Mesenteric fat pad (tissue), 1 donor: ENCODE measurements around the gene ANKH. TPM values are rescaled to one million over a fixed set of nuclear protein-coding genes. Genes with fewer than 3 reads are reported as not detected.

ENCODE experiments used
- DNase-seq: peaks from one replicate; pipeline ENCODE4 v3.0.0-alpha.2; 2020; ENCODE audit warnings: low spot score
- microRNA-seq: library from miRNA; unstranded; fragments of <30 nt; microRNA quantifications from one replicate; pipeline ENCODE4 v1.2.0, GENCODE V29; 2020; ENCODE audit warnings: borderline number of aligned reads
- total RNA-seq: library from RNA; stranded (reverse); fragmentation: NEBNext Ultra II Directional; extraction: Animal tissue kit (Norgen Biotek cat#: 25700); gene quantifications from one replicate; pipeline ENCODE4 v1.2.1, GENCODE V29; 2021
- donor health status: DM: yes; HTN: yes; CAD: no.

Gene ANKH
- total RNA-seq, 1 donor from 2014 or later: 78.1 TPM

DNA sequence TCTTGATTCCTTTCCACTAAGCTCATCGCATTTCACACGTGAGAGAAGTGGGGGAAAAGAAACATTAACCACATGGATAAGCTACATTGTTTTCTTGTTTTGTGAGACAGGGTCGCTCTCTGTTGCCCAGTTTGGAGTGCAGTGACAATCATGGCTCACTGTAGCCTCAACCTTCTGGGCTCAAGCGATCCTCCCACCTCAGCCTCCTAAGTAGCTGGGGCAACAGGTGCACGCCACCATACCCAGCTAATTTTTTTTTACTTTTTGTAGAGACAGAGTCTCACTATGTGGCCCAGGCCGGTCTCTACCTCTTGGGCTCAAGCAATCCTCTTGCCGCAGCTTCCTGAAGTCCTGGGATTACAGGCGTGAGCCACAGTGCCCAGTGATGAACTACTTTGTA is 204.3 kb downstream of the ANKH start:
- DNase-seq: no peak

DNA sequence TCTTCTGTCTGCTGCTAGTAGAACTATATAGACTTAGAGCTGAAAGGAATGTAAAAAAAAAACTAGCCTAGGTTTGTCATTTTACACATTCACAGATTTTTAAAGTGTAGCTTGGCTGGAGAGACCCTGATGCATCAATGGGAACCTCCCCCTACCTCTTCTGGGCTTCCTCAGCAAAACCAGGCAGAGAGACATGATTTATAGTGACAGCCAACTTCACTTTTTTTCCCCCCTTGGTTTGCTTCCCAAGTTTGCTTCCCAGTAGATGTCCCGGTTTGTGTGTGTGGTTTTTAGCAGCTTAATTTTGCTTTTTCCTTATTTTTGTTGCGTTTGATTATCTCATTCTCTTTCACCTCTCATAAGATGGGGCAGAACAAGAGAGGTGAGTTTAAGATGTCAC is 205.2 kb downstream of the ANKH start:
- DNase-seq: no peak

DNA sequence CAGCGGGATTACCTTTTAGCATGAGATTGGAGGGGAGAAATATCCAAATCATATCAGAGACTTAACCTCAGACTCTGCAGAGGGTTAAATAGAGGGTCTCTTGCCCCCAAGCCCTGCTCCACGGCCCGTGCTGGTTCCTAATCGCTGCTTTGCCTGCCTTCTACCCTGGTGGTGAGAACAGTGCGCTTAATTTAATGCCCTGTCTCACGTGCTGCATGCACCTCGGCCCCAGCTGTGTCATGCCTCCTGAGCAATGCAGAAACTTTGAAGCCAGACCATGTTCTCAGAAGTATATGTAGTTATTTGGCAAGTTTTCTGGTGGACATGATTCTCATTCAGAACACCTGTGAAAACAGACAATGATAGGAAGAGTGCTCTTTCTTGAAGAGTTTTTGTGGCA is 205.6 kb downstream of the ANKH start:
- no peak for DNase-seq

DNA sequence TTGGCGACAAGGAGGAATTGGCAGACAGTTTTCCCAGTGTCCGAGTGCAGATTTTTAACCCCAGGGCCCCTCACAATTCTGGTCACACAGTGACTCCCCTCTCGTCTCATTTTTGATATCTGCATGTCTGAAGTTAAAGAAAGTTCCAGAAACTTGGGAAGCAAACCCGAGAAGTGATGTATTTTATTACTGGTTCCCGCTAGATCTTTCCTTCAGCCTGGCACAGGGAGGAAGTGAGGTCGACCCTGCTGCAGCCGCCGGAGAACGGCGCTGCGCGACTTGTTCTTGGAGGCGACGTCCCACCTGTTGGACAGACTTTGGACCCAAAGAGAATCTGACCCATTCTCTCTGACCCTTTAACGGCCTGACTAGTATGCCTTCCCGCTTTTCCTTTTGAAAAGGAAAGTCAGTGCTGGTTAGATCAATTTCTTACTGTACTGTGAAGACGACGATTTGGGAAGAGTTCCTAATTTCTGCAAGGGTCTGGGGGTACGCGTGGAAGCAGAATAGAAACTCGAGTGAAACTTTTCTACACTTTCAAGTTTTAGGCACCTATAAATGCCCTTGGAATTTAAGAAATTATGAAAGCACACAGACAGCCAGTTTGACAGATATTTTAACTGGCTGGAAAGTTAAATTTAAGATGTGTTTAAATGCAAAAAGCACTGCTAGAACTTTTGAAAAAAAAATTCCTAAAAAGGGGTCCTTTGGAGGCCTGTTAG is 206.3 kb downstream of the ANKH start:
- DNase-seq: no peak

DNA sequence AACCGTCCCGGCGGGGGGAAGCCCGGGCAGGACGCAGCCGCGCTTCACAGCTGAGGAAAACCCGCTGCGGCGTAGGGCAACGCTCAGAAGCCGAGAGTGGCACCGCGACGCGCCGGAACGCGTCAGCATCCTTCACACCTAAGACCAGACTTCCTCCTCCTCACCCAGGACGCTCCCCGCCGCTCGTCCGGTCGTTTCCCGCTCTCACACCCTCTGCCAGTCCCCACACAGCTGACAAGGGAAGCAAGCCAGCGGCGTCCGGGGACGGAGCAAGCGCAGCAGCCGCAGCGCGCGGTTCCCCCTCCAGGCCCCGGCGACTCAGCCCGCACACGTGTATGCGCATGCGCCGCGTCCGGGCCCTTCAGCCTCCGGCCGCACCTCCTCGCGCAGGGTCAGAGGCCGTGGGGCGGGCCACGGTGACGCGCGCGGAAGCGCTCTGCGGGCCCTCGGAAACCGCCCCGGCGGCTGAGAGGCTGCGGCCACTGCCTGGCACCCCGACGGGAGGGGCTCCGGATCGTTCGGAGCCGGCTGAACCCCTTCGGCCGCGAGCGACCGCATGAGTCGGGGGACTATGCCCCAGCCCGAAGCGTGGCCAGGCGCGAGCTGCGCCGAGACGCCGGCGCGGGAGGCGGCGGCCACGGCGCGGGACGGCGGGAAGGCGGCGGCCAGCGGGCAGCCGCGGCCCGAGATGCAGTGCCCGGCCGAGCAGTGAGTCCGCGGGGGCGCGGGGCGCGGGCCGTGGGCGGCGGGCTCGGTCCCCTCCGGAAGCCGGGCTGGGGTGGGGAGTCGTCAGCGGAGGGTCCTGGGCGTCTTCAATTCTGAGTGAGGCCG is 207.1 kb downstream of the ANKH start, which contains the start of gene OTULIN:
Gene OTULIN (plus strand): TSS at position 449 of the 831 bp plus-strand sequence. CDS start 108 bp downstream, at position 557.
- DNase-seq: peak; percentile 98

DNA sequence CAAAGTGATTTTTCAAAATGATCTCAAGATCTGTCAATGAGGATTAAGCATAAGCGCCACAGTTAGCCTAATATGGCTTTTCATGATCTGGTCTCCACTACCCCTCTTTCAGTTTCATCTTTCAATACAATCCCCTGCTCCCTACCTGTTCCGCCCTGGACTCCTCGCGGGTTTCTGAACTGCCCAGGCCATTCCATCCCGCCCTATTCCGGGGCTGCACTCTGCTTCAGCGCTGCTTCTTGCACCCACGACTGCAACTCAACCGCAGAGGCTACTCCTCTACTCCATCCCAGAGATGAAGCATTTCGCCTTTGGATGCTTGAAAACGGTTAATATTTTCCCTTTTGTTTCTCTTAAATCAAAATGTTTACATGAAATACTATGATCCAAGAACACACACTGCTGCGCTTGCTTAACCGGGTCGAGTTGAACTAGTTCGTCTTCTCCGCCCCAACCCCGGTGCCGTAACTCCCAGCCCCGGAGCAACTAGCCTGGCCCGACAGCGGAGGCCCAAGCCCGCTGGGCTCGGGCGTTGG is 207.8 kb downstream of the ANKH start:
- DNase-seq: no peak

DNA sequence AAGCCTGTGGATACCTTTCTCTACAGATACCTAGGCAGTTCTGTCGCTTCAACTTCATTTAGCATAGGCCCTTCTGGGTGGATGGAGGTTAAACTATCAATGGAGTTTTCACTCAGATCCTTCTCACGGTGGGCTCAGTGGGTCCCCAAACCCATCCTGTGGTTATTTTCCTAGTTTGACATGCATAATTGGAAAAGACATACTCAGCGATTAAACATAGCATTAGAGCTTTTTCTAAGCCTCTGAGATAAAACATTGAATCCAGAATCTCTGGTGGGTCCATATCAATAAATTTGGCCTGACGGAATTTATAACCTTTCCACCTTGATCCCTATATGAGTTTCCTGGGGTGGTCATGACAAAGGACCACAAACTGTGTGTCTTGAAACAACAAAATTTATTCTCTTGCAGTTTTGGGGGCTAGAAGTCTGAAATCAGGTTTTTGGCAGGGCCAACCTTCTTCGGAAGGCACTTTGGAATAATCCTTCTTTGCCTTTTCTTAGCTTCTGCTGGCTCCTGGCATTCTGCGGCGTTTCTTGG is 208.8 kb downstream of the ANKH start:
- DNase-seq: no peak

DNA sequence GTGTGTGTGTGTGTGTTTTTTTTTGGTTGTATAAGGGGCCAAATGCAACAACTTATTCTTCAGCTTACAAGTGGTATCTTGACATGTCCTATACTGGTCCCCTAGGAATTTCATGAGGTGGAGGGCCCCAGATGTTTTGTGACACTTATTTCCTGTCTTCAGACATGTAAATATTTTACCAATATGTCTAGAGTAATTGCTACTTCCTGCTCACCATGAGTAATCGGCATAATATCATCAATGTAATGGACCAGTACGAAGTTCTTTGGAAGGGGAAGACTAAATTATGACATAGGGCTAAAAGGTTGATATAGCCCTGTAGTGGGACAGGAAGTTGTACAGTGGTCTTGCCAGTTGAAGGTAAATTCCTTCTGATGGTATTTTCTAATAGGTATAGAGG is 210.7 kb downstream of the ANKH start:
- no peak for DNase-seq

DNA sequence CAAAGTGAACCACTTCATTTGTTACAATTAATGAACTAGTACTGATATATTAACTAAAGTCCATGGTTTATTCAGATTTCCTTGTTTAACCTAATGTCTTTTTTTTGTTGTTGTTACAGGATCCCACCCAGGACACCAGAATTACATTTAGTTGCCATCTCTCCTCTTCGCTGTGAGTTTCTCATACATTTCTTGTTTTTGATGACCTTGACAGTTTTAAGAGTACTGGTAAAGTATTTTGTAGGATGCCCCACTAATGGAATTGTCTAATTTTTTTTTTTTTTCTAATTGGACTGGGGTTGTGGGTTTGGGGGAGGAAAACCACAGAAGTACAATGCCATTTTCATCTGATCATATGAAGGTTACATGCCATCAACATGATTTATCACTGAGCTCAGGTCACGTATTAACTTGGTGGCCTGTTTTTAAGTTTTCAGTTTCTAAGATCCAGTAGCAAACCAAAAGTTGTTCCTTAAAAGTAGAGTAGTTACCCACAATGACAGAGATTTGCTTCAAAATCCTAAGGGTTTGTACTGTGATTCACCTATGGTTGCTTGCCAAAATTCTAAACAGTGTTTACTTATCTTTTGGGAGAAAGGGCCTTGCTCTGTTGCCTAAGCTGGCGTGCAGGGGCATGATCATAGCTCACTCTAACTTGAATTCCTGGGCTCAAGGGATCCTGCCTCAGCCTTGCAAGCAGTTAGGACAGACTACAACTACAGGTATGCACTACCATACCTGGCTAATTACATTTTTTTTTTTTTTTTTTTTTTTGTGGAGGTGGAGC is 211.6 kb downstream of the ANKH start:
- no peak for DNase-seq

DNA sequence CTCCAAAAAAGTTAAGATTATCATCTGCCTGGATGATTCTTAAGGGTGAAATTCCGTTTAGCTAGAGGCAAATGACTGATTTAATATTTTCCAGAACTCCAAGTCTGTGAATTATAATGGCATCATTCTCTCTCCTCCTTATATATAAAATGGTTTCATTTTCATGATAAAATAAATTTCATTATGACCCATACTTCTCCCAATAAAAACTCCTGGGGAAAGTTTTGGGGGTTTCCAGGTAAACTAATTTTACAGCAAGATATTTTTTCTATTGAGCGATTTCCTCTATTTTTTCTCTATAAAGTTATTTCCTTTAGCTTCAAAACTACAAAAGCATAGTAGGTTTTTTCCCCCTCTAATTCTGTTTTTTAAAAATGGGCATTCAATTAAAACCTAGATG is 214.7 kb downstream of the ANKH start:
- no peak for DNase-seq

DNA sequence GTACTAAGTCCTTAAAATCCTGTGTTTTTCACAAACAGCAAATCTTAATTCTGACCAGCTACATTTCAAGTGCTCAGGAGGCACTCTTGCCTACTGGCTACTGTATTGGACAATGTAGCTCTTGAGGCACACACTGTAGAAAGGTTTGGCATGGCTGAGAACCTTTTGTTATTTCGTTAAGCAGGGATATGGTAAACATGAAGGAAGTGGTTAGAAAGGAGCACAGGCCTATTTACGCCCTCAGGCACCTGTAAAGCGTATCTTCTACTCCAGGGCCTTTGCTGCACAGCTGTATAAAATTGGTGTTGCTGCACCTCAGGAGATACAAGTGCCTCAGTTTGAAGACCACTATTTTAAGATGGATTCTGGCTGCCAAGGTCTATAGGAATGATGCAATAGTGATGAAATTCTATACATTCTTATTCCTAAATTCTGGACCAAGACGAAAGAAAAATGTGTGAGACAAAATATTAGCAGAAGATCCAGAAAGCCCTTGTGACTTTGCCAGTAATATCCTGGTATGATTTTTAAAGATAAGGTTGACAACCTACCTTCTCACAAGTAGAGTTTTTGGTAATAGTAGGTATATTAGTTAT is 216.3 kb downstream of the ANKH start:
- DNase-seq: no peak

Small RNA genes lying within 50 kb of the gene (microRNA-seq; reads per million reads assigned to microRNA genes)
- gene MIR4637: not detected

Other genes starting within 250 kb of the ANKH start
- gene OTULIN, start 207.1 kb downstream of the ANKH start, total RNA-seq: 27.1 TPM